PC-3 (cell line): Measurements from ENCODE around the gene P2RY8. TPM values are rescaled to one million over a fixed set of nuclear protein-coding genes. Genes with fewer than 3 reads are reported as not detected.
"Not testable (repeated sequence)": the region's sequence is repeated elsewhere in the genome, so short reads cannot be mapped to it uniquely, and the experiment has no call there.

ENCODE experiments used
- ATAC-seq: fragments of 200-7000 bp; cut with Tn5 transposase; 2 replicates; pipeline ENCODE4 v1.9.1; 2020; ENCODE audit warnings: mild to moderate bottlenecking, moderate library complexity
- BruUV-seq: library from RNA; stranded (reverse); fragments of 400-500 nt; replicated peaks from 2 replicates; lab custom pipeline; 2021; lab: Mats Ljungman, UMichigan
- CTCF ChIA-PET: fragments of 300-600 bp; sonication (Branson Sonifier 250); formaldehyde crosslinking; loops from one replicate; lab custom pipeline; 2022; ENCODE audit warnings: antibody characterized with exemption; lab: Charles Lee
- POLR2A ChIA-PET: fragments of 300-600 bp; sonication (Branson Sonifier 250); formaldehyde crosslinking; loops from one replicate; lab custom pipeline; 2022; ENCODE audit warnings: antibody characterized with exemption; ENCODE audit not compliant: unreplicated experiment; lab: Charles Lee
- DNase-seq: peaks from one replicate; pipeline ENCODE4 v3.0.0-alpha.2; 2015
- H2AFZ ChIP-seq: fragments of 300-600 bp; sonication (generic); 2 replicates; pipeline ENCODE4 v1.6.0; 2016; ENCODE audit warnings: antibody characterized with exemption, low read length
- H3F3A ChIP-seq: fragments of 300-600 bp; sonication (generic); one replicate; pipeline ENCODE4 v1.6.0; 2017; ENCODE audit warnings: antibody characterized with exemption, low read length, control low read depth, mild to moderate bottlenecking; ENCODE audit not compliant: unreplicated experiment
- H3K27ac ChIP-seq: fragments of 300-600 bp; sonication (generic); 2 replicates; pipeline ENCODE4 v1.5.1; 2016; ENCODE audit warnings: mild to moderate bottlenecking, low read length
- H3K27me3 ChIP-seq: fragments of 300-600 bp; sonication (generic); 2 replicates; pipeline ENCODE4 v1.6.1; 2016; ENCODE audit warnings: low read length, mixed read lengths
- H3K36me3 ChIP-seq: fragments of 300-600 bp; sonication (generic); 2 replicates; pipeline ENCODE4 v1.6.1; 2016; ENCODE audit warnings: low read depth, mixed run types, low read length, mixed read lengths
- H3K4me1 ChIP-seq: fragments of 300-600 bp; sonication (generic); 2 replicates; pipeline ENCODE4 v1.5.1; 2016; ENCODE audit warnings: low read length; ENCODE audit not compliant: insufficient read depth
- H3K4me2 ChIP-seq: fragments of 300-600 bp; sonication (generic); 2 replicates; pipeline ENCODE4 v1.6.0; 2016; ENCODE audit warnings: low read length
- H3K4me3 ChIP-seq: fragments of 300-600 bp; sonication (generic); 2 replicates; pipeline ENCODE4 v1.5.1; 2016; ENCODE audit warnings: mild to moderate bottlenecking, low read length, mixed read lengths
- H3K79me2 ChIP-seq: fragments of 300-600 bp; sonication (generic); 2 replicates; pipeline ENCODE4 v1.6.1; 2017; ENCODE audit warnings: low read length, mixed read lengths
- H3K9ac ChIP-seq: fragments of 300-600 bp; sonication (generic); 2 replicates; pipeline ENCODE4 v1.6.0; 2016; ENCODE audit warnings: mild to moderate bottlenecking, low read length
- H3K9me2 ChIP-seq: fragments of 300-600 bp; sonication (generic); replicated peaks from 2 replicates; pipeline ENCODE4 v1.6.1; 2016; ENCODE audit warnings: mixed run types, low read length, mixed read lengths
- H3K9me3 ChIP-seq: fragments of 300-600 bp; sonication (generic); 2 replicates; pipeline ENCODE4 v1.6.1; 2016; ENCODE audit warnings: low read length, mixed read lengths
- H4K20me1 ChIP-seq: fragments of 300-600 bp; sonication (generic); 2 replicates; pipeline ENCODE4 v1.6.1; 2016; ENCODE audit warnings: low read length, mixed read lengths
- CTCF ChIP-seq: fragments of 300-600 bp; sonication (generic); conservative IDR thresholded peaks from 2 replicates; pipeline ENCODE4 v1.5.1; 2017; ENCODE audit warnings: antibody characterized with exemption, low read depth, mild to moderate bottlenecking, low read length
- EZH2 ChIP-seq: fragments of 300-600 bp; sonication (generic); IDR thresholded peaks from one replicate; pipeline ENCODE4 v1.6.1; 2017; ENCODE audit warnings: antibody characterized with exemption, mild to moderate bottlenecking, low read length; ENCODE audit not compliant: unreplicated experiment
- EZH2phosphoT487 ChIP-seq: fragments of 300-600 bp; sonication (generic); IDR thresholded peaks from 2 replicates; pipeline ENCODE4 v1.6.1; 2018; ENCODE audit warnings: mild to moderate bottlenecking, antibody characterized with exemption, low read length, borderline replicate concordance
- intact Hi-C: fragments of 100-400 bp; cut with micrococcal nuclease; formaldehyde crosslinking; loops from 2 replicates; pipeline ENCODE4 v1.9.0; 2023
- total RNA-seq: library from RNA; depleted of rRNA; stranded (reverse); fragments of >200 nt; gene quantifications from 2 replicates; pipeline ENCODE4 v1.2.3, GENCODE V29; 2014

The P2RY8 gene
- total RNA-seq, 1 experiment from 2014 or later, result not detected

GRCh38 chrX:1475881-1476280 is 61.1 kb downstream of the P2RY8 start:
- no peaks in the 10 kb centered on the region for H3K4me1 ChIP-seq
- H3K27me3 ChIP-seq, result no peaks in the 10 kb centered on the region
- H3K9me2 ChIP-seq, result no peaks in the 10 kb centered on the region
- no peaks in the 10 kb centered on the region for H3K9me3 ChIP-seq
- H3K9ac ChIP-seq, result no peak overlapping the region
- intact Hi-C loops, result no loop called here
- no TSS peak for BruUV-seq
- no peak for ATAC-seq
- no peaks in the 10 kb centered on the region for H4K20me1 ChIP-seq
- no peak overlapping the region for H3K4me3 ChIP-seq
- no peaks in the 10 kb centered on the region for H3F3A ChIP-seq
- no peak overlapping the region for H3K4me2 ChIP-seq
- no peak for DNase-seq
- H2AFZ ChIP-seq, result no peak overlapping the region
- no peaks in the 10 kb centered on the region for H3K79me2 ChIP-seq
- H3K36me3 ChIP-seq, result no peaks in the 10 kb centered on the region
- POLR2A ChIA-PET, result no interaction called here
- TF ChIP-seq EZH2phosphoT487, result no peak
- TF ChIP-seq EZH2, result no peak
- no peak for TF ChIP-seq CTCF
- H3K27ac ChIP-seq, result no peak overlapping the region
- CTCF ChIA-PET, result no interaction called here

GRCh38 chrX:1475481-1475880 is 61.5 kb downstream of the P2RY8 start:
- ChIA-PET POLR2A (no interaction called here), CTCF (no interaction called here)
- no peak overlapping the region for H3K4me3 ChIP-seq
- H3K27me3 ChIP-seq, result no peaks in the 10 kb centered on the region
- H4K20me1 ChIP-seq, result no peaks in the 10 kb centered on the region
- H3K36me3 ChIP-seq, result no peaks in the 10 kb centered on the region
- no TSS peak for BruUV-seq
- H3K79me2 ChIP-seq, result no peaks in the 10 kb centered on the region
- H3K9me3 ChIP-seq, result no peaks in the 10 kb centered on the region
- no peaks in the 10 kb centered on the region for H3F3A ChIP-seq
- no peak overlapping the region for H3K4me2 ChIP-seq
- intact Hi-C loops, result no loop called here
- no peaks in the 10 kb centered on the region for H3K4me1 ChIP-seq
- no peak for DNase-seq
- no peak for TF ChIP-seq CTCF
- no peak overlapping the region for H3K27ac ChIP-seq
- no peak overlapping the region for H2AFZ ChIP-seq
- no peak for ATAC-seq
- no peaks in the 10 kb centered on the region for H3K9me2 ChIP-seq
- H3K9ac ChIP-seq, result no peak overlapping the region

GRCh38 chrX:1474593-1474992 is 62.4 kb downstream of the P2RY8 start:
- BruUV-seq, POLR2A ChIA-PET, H3K27ac ChIP-seq, H3K4me2 ChIP-seq, H3K9ac ChIP-seq, H3K9me2 ChIP-seq, H3K9me3 ChIP-seq, H3K27me3 ChIP-seq, H3F3A ChIP-seq, H3K36me3 ChIP-seq, intact Hi-C loops, ATAC-seq, H4K20me1 ChIP-seq, H3K79me2 ChIP-seq, H3K4me3 ChIP-seq, H3K4me1 ChIP-seq, CTCF ChIA-PET, DNase-seq, H2AFZ ChIP-seq: not testable (repeated sequence)
